SHP77 (cell line): ENCODE results near the gene RNU7-1.
A peak's percentile ranks its signal among the peaks of the same experiment; 100 is the strongest.

Experiments
- DNase-seq, 2 experiments: peaks; one replicate each; lab custom pipeline; 2025; lab: John Stamatoyannopoulos, UW

RNU7-1 gene

GRCh38 chr12:6937481-6938352 lies 5.9 kb upstream of the RNU7-1 start:
- peak; percentile 78 to 80 for DNase-seq

DNA sequence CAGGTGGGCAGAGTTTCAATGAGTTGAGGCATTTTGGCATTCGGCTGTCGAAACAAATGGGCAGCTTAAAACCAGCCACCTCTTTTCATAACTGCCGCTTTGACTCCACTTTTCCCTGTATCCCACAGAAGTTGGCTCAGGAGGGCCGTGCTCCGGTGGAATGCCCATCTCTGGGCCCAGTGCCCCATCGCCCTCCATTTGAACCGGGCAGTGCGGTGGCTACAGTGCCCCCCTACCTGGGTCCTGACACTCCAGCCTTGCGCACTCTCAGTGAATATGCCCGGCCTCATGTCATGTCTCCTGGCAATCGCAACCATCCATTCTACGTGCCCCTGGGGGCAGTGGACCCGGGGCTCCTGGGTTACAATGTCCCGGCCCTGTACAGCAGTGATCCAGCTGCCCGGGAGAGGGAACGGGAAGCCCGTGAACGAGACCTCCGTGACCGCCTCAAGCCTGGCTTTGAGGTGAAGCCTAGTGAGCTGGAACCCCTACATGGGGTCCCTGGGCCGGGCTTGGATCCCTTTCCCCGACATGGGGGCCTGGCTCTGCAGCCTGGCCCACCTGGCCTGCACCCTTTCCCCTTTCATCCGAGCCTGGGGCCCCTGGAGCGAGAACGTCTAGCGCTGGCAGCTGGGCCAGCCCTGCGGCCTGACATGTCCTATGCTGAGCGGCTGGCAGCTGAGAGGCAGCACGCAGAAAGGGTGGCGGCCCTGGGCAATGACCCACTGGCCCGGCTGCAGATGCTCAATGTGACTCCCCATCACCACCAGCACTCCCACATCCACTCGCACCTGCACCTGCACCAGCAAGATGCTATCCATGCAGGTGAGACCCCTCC lies 5.0 kb upstream of the RNU7-1 start:
- no peak for DNase-seq

DNA sequence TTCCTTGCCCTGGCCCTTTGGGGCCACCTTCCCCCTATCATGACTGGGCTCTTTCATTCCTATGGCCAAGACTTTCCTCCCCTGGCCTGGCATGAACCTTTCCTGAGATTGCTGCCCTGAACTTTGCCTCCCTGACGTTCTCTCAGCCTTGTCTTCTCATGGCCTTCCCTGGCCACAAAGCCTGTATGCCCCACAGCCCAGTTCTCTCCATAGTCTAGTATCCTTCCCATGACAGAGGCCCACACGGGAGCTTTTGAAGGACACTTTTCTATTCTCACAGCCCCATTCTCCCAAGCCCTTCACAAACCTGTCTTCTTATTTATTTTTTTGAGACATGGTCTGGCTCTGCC lies 4.5 kb upstream of the RNU7-1 start:
- DNase-seq = no peak

GRCh38 chr12:6941267-6941666 lies 2.3 kb upstream of the RNU7-1 start:
- DNase-seq = no peak

GRCh38 chr12:6941782-6942181 lies 1.8 kb upstream of the RNU7-1 start:
- no peak for DNase-seq

- no peak for DNase-seq
These were observed 1.3 kb upstream of the RNU7-1 start for GRCh38 chr12:6942331-6942665.

DNA sequence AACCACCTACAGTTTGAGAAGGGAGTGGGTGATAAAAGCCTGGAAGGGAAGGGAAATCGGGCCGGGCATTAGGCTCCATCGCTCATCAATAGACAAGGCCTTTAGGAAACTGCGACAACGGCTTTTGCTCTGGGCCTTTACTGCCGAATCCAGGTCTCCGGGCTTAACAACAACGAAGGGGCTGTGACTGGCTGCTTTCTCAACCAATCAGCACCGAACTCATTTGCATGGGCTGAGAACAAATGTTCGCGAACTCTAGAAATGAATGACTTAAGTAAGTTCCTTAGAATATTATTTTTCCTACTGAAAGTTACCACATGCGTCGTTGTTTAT lies 261 bp upstream of the RNU7-1 start:
- peak; percentile 56 to 61 for DNase-seq

GRCh38 chr12:6944381-6945186 lies 968 bp downstream of the RNU7-1 start:
- peak; percentile 72 to 73 for DNase-seq

GRCh38 chr12:6945613-6946012 lies 2.0 kb downstream of the RNU7-1 start:
- no peak for DNase-seq

DNA sequence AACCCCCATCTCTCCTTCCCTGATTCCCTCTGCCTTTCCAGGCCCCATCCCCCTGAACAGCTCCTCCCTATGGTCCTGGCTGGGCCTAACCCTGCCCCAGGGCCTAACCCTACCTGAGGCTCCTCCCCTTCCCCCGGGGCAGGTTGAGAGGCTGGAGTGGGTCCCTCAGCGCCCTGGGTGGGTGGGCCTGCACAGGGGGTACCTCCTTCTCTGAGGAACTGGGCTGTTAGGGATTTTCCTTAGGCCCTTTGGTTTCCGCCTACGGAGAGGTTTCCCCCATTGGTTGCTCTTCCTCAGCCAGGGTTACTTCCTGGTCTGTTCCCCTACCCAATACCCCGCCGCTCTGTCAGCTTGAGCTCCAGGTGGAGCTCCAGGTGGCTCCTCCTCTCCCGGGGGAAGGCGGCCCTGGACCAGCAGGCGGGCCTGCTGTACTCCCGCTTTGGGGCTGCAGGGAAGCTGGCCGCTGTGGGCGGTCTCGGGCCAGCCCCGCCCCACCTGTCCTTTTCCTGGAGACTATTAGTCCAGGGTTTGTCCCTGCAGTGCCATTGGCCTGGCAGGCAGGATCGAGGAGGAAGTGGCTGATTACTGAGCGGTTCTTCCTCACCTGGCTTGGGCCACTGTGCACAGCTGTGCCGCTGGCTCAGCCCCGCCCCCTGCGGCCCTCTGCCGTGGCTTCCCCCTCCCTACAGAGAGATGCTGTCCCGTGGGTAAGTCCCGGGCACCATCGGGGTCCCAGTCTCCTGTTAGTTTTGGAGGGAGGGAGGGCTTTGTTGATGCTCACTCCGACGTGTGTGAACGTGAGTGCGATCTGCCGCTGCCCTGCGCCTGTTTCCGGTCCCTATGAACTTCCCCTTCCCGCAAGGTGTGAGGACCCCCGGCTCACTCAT lies 2.7 kb downstream of the RNU7-1 start:
- DNase-seq = peak; percentile 61 to 81

GRCh38 chr12:6946920-6947374 lies 3.3 kb downstream of the RNU7-1 start:
- no peak for DNase-seq

DNA sequence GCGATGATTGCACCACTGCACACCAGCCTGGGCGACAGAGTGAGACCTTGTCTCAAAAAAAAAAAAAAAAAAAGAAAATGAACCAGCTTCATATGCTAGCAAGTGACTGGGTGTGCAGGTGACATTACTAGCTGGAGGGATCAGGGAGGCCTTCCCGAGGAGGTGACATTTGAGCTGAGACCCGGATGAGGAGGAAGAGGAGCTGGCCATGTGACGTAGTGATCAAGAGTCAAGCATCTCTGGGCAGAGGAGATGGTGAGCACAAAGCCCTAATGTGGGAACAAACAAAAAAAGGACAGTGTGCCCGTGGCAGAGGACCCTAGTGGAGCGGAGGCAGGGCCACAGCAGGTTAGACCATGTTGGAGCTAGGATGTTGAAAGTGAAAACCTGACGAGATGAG lies 4.0 kb downstream of the RNU7-1 start:
- DNase-seq = no peak

DNA sequence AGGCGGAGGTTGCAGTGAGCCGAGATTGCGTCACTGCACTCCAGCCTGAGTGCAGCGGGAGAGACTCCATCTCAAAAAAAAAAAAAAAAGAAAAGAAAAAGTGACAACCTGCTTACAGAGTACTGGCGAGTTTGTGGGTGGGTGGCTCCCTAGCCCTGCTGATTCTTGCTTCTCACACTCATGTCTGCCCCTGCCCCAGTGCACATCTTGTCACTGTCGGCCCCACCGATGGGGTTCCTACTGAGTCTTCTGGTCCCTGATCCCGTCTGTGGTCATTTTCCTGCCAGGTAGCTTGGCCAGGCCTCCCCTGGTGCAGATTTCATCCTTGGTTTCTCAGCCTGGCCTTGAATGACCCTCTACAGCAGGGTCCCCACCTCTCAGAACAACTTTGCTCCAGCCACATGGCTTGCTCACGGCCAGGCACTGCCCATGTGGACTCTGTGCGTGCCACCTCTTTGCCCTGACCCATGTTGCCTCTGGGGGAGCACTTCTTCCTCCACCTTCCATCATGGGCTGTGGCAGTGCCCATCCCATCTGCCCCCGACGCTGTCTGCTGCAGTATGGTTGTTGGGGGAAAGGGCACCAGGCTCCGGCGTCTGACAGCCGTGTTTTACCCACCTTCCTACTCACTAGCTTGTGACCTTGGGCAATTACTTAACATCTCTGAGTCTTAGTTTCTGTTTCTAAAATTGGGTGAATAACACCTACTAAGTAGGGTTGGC lies 5.4 kb downstream of the RNU7-1 start:
- DNase-seq = no peak

- DNase-seq = no peak
These were observed 6.8 kb downstream of the RNU7-1 start for GRCh38 chr12:6950401-6950801.

- DNase-seq = no peak
These were observed 7.4 kb downstream of the RNU7-1 start, which contains the start of gene PTPN6 for GRCh38 chr12:6950811-6951540. PTPN6 (plus strand) TSS chr12:6951356; CDS start chr12:6951513, 157 bp downstream.

GRCh38 chr12:6951551-6952120 lies 8.0 kb downstream of the RNU7-1 start:
- no peak for DNase-seq

GRCh38 chr12:6952121-6952862 lies 8.7 kb downstream of the RNU7-1 start:
- no peak for DNase-seq

- DNase-seq = no peak
These were observed 9.3 kb downstream of the RNU7-1 start for GRCh38 chr12:6952863-6953441.
